ENCODE data around the gene DNAH3.
A peak's percentile ranks its signal among the peaks of the same experiment; 100 is the strongest.

Gene DNAH3

GRCh38 chr16:21103941-21104860 is 46.4 kb downstream of the DNAH3 start:
- Histone ChIP-seq H3K27me3 (ENCODE audit: insufficient read depth, poor library complexity, severe bottlenecking) (no peaks in the 10 kb centered on the region), H3K27ac (replicated peaks) (no peak overlapping the region), H3K4me3 (replicated peaks; ENCODE audit: insufficient read depth, low read length) (no peak overlapping the region)
- no peak for DNase-seq (ENCODE audit: low read depth in 1 of 2, low spot score in 1 of 2)
- no peak for TF ChIP-seq GABPA (IDR thresholded peaks at IDR 0.05; ENCODE audit: low read depth)
- no peak for TF ChIP-seq REST (IDR thresholded peaks at IDR 0.05; ENCODE audit: insufficient replicate concordance, low read depth)
- no peak for TF ChIP-seq POLR2AphosphoS5 (IDR thresholded peaks at IDR 0.05; ENCODE audit: low read depth)
- no peak for TF ChIP-seq CTCF (IDR thresholded peaks at IDR 0.05; ENCODE audit: insufficient read depth, low read length)
- no peak for TF ChIP-seq SPI1 (IDR thresholded peaks at IDR 0.05; ENCODE audit: borderline replicate concordance, low read depth)

GRCh38 chr16:21101631-21102420 is 48.8 kb downstream of the DNAH3 start:
- DNase-seq (ENCODE audit: low read depth in 1 of 2, low spot score in 1 of 2), result peak in 1 of 2 experiments; percentile 33
- TF ChIP-seq SPI1 (IDR thresholded peaks at IDR 0.05; ENCODE audit: borderline replicate concordance, low read depth) (no peak), GABPA (IDR thresholded peaks at IDR 0.05; ENCODE audit: low read depth) (no peak), CTCF (IDR thresholded peaks at IDR 0.05; ENCODE audit: insufficient read depth, low read length) (peak; percentile 34), REST (IDR thresholded peaks at IDR 0.05; ENCODE audit: insufficient replicate concordance, low read depth) (no peak), POLR2AphosphoS5 (IDR thresholded peaks at IDR 0.05; ENCODE audit: low read depth) (no peak)

GRCh38 chr16:21100447-21100846 is 50.2 kb downstream of the DNAH3 start:
- no peak for DNase-seq (ENCODE audit: low read depth in 1 of 2, low spot score in 1 of 2)
- H3K27me3 ChIP-seq (ENCODE audit: insufficient read depth, poor library complexity, severe bottlenecking), result no peaks in the 10 kb centered on the region
- TF ChIP-seq CTCF (IDR thresholded peaks at IDR 0.05; ENCODE audit: insufficient read depth, low read length), result no peak
- TF ChIP-seq REST (IDR thresholded peaks at IDR 0.05; ENCODE audit: insufficient replicate concordance, low read depth), result no peak
- TF ChIP-seq POLR2AphosphoS5 (IDR thresholded peaks at IDR 0.05; ENCODE audit: low read depth), result no peak
- no peak for TF ChIP-seq SPI1 (IDR thresholded peaks at IDR 0.05; ENCODE audit: borderline replicate concordance, low read depth)
- TF ChIP-seq GABPA (IDR thresholded peaks at IDR 0.05; ENCODE audit: low read depth), result no peak

More at GRCh38 chr16:21101631-21102420, 48.8 kb downstream of the DNAH3 start:
- no peak overlapping the region for H3K27ac ChIP-seq (replicated peaks)
- H3K27me3 ChIP-seq (ENCODE audit: insufficient read depth, poor library complexity, severe bottlenecking), result no peaks in the 10 kb centered on the region
- H3K4me3 ChIP-seq (replicated peaks; ENCODE audit: insufficient read depth, low read length), result no peak overlapping the region

More at GRCh38 chr16:21100447-21100846, 50.2 kb downstream of the DNAH3 start:
- no peak overlapping the region for H3K4me3 ChIP-seq (replicated peaks; ENCODE audit: insufficient read depth, low read length)
- no peak overlapping the region for H3K27ac ChIP-seq (replicated peaks)

Data from HL-60 (cell line).